ACC112 (cell line): ENCODE measurements around the gene ZSWIM6.
A peak's percentile ranks its signal among the peaks of the same experiment; 100 is the strongest.

Experiments used
- H2AFZ ChIP-seq: fragments of 200-600 bp; sonication (generic); one replicate; pipeline ENCODE4 v1.6.0; 2017; ENCODE audit warnings: antibody characterized with exemption, low read length; ENCODE audit not compliant: unreplicated experiment
- H3K27ac ChIP-seq: fragments of 200-600 bp; sonication (generic); 2 replicates; pipeline ENCODE4 v1.5.1; 2014; ENCODE audit warnings: low read depth, mild to moderate bottlenecking, antibody characterized with exemption, low read length, moderate library complexity
- H3K27me3 ChIP-seq: fragments of 200-600 bp; sonication (generic); 2 replicates; pipeline ENCODE4 v1.6.1; 2014; ENCODE audit warnings: mild to moderate bottlenecking, antibody characterized with exemption, low read length, moderate library complexity, mixed read lengths; ENCODE audit not compliant: insufficient read depth
- H3K36me3 ChIP-seq: fragments of 200-600 bp; sonication (generic); 2 replicates; pipeline ENCODE4 v1.6.1; 2016; ENCODE audit warnings: mild to moderate bottlenecking, antibody characterized with exemption, low read length, moderate library complexity, mixed read lengths; ENCODE audit not compliant: insufficient read depth
- H3K4me1 ChIP-seq: fragments of 200-600 bp; sonication (generic); one replicate; pipeline ENCODE4 v1.6.1; 2016; ENCODE audit warnings: low read length, mixed read lengths; ENCODE audit not compliant: insufficient read depth, unreplicated experiment, control insufficient read depth
- H3K4me3 ChIP-seq: fragments of 200-600 bp; sonication (generic); 2 replicates; pipeline ENCODE4 v1.5.1; 2014; ENCODE audit warnings: mild to moderate bottlenecking, low read depth, low read length
- H3K79me2 ChIP-seq: fragments of 200-600 bp; sonication (generic); one replicate; pipeline ENCODE4 v1.6.0; 2016; ENCODE audit warnings: low read length; ENCODE audit not compliant: control insufficient read depth, unreplicated experiment, insufficient read depth

Gene ZSWIM6

DNA sequence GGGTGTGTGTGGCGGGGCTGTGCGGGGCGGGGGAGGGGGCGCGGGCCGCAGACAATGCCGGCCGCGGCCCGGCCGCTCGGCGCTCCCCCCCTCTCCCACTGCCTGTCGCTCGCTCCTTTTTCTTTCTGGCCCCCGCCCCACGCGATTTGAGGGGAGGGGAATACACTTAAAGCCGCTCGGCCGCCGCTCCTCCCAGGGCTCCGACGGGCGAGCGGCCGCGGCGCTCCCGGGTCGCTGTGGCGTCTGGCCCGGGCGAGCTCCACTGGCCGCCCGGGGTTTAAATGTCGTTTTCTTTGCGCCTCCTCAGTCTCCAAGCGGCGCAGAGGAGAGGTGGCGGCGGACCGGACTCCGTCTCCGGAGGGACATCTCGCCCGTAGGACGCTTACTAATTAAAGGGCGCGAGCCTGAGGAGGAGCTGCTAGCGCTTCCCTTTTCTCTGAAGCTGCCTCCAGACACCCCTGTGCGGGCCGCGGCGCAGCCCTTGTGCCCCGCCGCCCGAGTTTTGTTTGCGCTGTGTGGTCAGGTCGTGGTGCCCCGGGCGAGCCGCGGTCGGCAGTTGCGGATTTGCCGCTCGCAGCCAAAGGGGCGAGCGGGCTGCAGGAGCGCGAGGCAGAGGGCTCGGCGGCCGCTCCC lies 1.4 kb downstream of the ZSWIM6 start:
- Histone ChIP-seq H3K36me3 (peaks cover 4% of the 10 kb centered on the region; the same call in 1 of the 2 replicates), H2AFZ (no peak overlapping the region), H3K27me3 (no peaks in the 10 kb centered on the region), H3K4me1 (peaks cover 26% of the 10 kb centered on the region), H3K27ac (peak overlapping the region; percentile 55; the same call in 1 of the 2 replicates), H3K4me3 (peak overlapping the region; percentile 85), H3K79me2 (peaks cover 57% of the 10 kb centered on the region)

DNA sequence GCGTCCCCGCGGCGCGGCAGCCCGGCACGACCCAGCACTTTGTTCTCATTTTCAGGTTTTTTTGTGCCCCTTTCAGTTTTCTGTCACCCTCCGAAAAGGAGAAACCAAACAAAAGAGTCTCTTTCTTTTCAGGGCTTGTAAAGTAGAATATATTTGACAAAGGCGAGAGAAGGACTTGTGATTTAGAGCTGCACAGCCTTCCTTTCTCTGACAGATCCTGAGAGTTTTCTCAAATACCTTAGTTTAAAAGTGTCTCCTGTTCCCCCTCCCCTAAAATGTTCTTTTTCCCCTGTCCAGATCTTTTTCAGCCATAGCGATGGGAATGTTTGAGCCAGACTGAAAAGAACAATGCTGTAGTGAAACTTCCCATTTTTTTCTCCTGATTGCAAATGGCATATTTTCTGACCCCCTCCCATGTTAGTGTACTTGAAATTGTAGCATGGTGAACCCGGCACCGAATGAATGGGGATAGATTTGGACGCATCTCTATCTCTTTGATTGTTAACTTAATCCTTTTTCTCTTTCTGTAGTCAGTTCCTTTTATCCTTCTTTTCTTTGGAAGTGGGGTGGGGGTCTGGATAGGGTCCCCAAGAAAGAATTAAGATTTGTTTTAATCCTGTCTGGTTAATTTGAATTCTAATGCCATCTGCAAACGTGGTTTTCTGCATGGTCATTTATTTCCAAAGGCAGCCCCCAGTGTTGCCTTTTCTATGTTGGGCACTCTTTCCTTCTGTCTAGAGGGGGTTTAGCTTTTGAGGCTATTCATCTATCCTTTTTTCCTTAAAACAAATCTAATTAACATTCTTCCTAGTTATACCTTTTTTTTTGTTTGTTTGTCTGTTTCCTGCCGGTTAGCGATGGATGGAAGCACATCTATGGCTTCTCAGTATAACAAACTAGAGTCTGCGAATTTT lies 2.2 kb downstream of the ZSWIM6 start:
- Histone ChIP-seq H3K27me3 (no peaks in the 10 kb centered on the region), H3K27ac (no peak overlapping the region; the same call in 1 of the 2 replicates)

DNA sequence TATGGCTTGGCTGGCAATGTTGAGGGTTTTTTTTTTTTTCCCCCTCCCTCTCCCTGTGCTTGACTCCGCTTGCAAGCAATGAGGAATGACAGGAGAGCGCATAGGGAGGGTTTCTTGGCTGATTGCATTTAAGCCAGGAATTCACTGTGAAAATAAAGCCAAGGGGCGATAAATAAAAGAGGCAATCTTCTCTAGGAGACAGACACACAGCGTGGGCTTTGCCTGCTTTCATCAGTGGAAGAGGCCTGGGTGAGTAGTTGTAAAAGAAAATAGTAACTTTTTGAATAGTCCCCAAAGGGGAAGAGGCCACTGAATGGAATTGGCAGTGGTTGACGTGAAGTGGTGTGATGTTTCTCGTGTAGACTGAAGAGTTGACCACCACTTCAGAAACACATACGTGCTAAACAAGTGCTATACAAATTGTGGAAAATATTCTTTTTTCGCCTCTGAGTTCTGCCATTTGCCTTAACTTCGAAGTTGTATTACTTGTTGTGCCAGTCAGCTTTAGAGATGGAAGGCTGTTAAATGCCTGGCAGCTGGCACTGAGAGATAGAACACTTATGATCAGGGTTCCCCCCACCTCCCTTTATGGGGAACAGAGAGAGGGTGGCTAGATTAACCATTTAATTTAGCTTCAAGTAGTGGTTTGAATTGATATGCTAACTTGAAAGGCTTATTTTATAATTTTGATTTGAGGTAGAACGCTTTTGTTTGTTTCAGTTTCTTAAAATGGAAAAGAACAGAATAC lies 3.0 kb downstream of the ZSWIM6 start:
- Histone ChIP-seq H3K4me1 (peaks cover 11% of the 10 kb centered on the region), H3K27me3 (no peaks in the 10 kb centered on the region), H3K36me3 (peaks cover 4% of the 10 kb centered on the region; the same call in 1 of the 2 replicates), H3K4me3 (peak overlapping the region; percentile 85), H2AFZ (no peak overlapping the region), H3K27ac (no peak overlapping the region), H3K79me2 (peaks cover 73% of the 10 kb centered on the region)

More for the DNA sequence above, 2.2 kb downstream of the ZSWIM6 start:
- Histone ChIP-seq H3K36me3 (peaks cover 4% of the 10 kb centered on the region; the same call in 1 of the 2 replicates), H3K79me2 (peaks cover 64% of the 10 kb centered on the region), H3K4me1 (peaks cover 18% of the 10 kb centered on the region), H2AFZ (no peak overlapping the region), H3K4me3 (peak overlapping the region; percentile 85)

DNA sequence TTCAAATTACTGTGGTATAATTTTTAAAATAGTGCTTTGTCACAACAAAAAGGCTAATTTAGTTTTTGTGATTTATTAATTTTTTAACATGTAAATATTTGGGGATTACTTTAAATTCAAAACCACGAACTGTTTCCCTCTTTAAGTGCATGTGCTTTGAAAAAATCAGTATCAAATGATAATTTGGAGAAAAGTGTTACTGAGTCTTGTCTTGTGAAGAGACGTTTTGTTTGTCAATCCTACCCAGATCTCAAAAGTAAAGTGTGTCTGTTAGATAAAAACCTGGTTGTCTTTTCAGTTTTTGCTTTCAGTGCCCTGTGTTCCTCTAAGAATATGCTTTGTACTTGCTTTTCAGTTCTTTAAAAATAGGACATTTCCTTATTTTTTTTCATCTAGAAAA lies 7.7 kb downstream of the ZSWIM6 start:
- H3K4me3 ChIP-seq, result no peak overlapping the region
- peaks cover 4% of the 10 kb centered on the region; the same call in 1 of the 2 replicates for H3K36me3 ChIP-seq
- H3K27ac ChIP-seq, result no peak overlapping the region
- H2AFZ ChIP-seq, result no peak overlapping the region
- H3K4me1 ChIP-seq, result peaks cover 25% of the 10 kb centered on the region
- H3K27me3 ChIP-seq, result no peaks in the 10 kb centered on the region
- peaks cover 99% of the 10 kb centered on the region for H3K79me2 ChIP-seq

DNA sequence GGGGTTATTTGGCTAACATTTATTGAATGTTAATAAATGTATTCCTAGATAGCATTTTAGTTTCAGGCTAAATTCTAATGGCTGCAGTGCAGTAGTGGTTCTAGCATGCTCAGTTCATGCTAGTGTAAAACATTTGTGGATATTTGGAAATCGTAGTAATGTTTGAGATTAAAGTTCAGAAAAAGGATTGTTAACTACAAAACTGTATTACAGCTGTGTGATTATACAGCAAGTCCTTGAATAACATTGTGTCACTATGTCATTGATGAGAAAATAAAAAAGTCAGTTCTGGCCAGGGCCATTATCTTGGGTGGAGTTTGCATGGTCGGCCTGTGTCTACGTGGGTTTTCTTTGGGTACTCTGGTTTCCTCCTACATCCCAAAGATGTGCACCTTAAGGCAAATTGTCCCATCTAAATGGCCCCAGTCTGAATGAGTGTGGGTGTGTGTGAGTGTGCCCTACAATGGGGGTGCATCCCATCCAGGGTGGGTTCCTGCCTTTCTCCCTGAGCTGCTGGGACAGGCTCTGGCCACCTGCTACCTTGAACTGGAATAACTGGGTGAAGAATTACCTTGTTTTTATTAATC lies 8.8 kb downstream of the ZSWIM6 start:
- H3K27ac ChIP-seq, result no peak overlapping the region
- no peak overlapping the region for H2AFZ ChIP-seq
- peaks cover 99% of the 10 kb centered on the region for H3K79me2 ChIP-seq
- peaks cover 4% of the 10 kb centered on the region; the same call in 1 of the 2 replicates for H3K36me3 ChIP-seq
- no peaks in the 10 kb centered on the region for H3K27me3 ChIP-seq
- H3K4me3 ChIP-seq, result no peak overlapping the region
- H3K4me1 ChIP-seq, result peaks cover 17% of the 10 kb centered on the region

DNA sequence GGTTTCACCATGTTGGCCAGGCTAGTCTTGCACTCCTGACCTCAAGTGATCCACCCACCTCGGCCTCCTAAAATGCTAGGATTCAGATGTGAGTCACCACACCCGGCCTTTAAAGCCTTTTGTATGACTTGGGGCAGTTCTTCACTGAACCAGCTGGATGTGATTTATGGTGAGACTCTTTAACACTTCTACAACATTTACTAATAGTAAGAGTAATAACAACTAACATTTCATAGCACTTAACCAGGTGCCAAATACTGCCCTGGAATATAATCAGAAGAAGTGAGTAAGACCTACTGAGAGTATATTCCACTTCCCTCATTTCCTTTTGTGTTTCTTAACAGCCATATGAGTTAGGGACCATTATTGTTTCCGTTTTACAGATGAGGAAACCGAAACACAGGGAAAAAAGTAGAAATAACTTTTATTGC lies 10.0 kb downstream of the ZSWIM6 start:
- H2AFZ ChIP-seq, result no peak overlapping the region
- H3K27me3 ChIP-seq, result no peaks in the 10 kb centered on the region
- peaks cover 98% of the 10 kb centered on the region for H3K79me2 ChIP-seq
- H3K4me1 ChIP-seq, result peaks cover 17% of the 10 kb centered on the region
- no peak overlapping the region for H3K27ac ChIP-seq
- no peak overlapping the region for H3K4me3 ChIP-seq
- H3K36me3 ChIP-seq, result no peaks in the 10 kb centered on the region

DNA sequence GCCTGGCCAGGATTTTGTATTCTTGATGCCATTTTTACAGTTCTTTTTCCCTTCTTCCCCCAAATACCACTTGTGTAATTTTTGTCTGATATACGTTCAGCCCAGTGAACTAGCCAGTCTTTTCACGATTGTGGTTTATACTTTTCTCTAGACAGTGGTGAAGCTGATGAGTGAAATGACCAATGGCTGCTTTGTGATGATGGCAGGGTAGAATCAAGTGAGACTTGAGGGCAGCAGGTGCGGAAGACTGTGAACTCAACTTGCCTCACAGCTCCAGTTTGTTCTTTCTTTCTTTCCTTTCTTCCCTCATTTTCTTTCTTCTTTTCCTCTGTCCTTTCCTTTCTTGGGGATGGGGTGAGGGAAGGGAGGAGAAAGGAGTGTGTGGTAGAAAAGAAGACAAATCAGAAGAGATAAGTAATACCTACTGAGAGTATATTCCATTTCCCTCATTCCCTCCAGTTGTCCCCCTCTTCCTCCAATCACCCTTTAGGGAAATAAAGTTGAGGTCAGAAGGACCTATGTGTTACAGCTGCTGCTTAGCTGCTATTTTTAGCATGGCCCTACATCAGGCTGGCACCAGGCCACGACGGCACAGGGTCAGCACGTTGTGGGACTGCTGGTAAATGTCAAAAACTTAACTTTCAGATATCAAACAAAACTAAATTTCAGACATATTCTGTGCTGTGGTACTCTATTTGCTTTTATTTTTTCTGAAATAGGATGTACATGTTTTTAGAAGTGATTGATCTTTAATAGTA lies 12.3 kb downstream of the ZSWIM6 start:
- peaks cover 17% of the 10 kb centered on the region for H3K4me1 ChIP-seq
- H3K36me3 ChIP-seq, result no peaks in the 10 kb centered on the region
- H3K27ac ChIP-seq, result no peak overlapping the region
- H3K27me3 ChIP-seq, result no peaks in the 10 kb centered on the region
- no peak overlapping the region for H3K4me3 ChIP-seq
- H3K79me2 ChIP-seq, result peaks cover 96% of the 10 kb centered on the region
- no peak overlapping the region for H2AFZ ChIP-seq

DNA sequence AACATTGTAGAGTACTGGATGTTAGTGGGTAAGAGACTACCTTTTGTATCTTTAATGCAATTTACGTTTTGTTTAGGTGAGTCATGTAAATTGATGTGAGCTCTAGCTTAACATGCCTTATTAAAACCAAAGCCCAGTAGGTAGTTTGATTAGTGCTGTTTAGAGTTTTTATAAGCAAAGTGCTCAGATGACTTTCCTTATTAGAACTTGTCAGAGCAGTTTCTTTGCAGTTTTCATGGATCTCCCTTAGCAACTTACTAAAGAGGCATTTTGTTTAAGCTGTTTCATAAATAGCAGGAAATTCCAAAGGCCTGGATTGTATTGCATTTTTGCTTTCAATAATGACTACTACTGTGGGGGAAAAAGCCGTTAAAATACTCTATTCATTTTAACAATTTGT lies 14.5 kb downstream of the ZSWIM6 start:
- Histone ChIP-seq H3K27me3 (no peaks in the 10 kb centered on the region), H3K27ac (no peak overlapping the region), H2AFZ (no peak overlapping the region), H3K79me2 (peaks cover 94% of the 10 kb centered on the region), H3K36me3 (no peaks in the 10 kb centered on the region), H3K4me1 (peaks cover 14% of the 10 kb centered on the region), H3K4me3 (no peak overlapping the region)

DNA sequence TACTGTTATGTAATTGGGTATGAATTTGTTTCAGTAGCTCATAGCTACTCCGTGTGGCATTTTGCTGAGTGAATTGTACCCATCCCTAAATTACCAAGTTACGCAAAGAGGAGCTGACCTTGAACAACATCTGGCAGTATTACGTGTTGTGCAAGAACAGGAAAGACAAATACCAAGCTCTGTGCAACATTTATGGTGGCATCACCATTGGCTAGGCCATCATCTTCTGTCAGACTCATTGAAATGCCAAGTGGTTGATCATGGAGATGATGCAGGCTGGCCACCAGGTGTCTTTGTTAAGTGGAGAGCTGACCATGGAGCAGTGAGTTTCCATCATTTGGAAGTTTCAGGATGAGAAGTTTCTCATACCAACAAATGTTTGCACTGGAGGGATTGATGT lies 15.0 kb downstream of the ZSWIM6 start:
- H3K36me3 ChIP-seq, result no peaks in the 10 kb centered on the region
- H3K4me3 ChIP-seq, result no peak overlapping the region
- H3K79me2 ChIP-seq, result peaks cover 96% of the 10 kb centered on the region
- no peak overlapping the region for H2AFZ ChIP-seq
- H3K27ac ChIP-seq, result no peak overlapping the region
- H3K4me1 ChIP-seq, result peaks cover 9% of the 10 kb centered on the region
- no peaks in the 10 kb centered on the region for H3K27me3 ChIP-seq
